Cerebellar cortex (tissue), 1 donor: ENCODE results near the gene RDH8.

ENCODE experiments used
- DNase-seq: peaks from one replicate; pipeline ENCODE4 v3.0.0-alpha.2; 2015; ENCODE audit warnings: low spot score

The RDH8 gene

GRCh38 chr19:10037367-10037766 lies 24.1 kb downstream of the RDH8 start:
- no peak for DNase-seq

- DNase-seq = no peak
These were observed 24.5 kb downstream of the RDH8 start for GRCh38 chr19:10037809-10038208.

GRCh38 chr19:10043286-10043927 lies 30.1 kb downstream of the RDH8 start:
- peak; percentile 10 for DNase-seq

- DNase-seq = no peak
These were observed 31.1 kb downstream of the RDH8 start for GRCh38 chr19:10044390-10044789.

GRCh38 chr19:10045371-10045770 lies 32.1 kb downstream of the RDH8 start:
- DNase-seq = no peak

- no peak for DNase-seq
These were observed 36.3 kb downstream of the RDH8 start for GRCh38 chr19:10049626-10050025.

- no peak for DNase-seq
These were observed 39.5 kb downstream of the RDH8 start for GRCh38 chr19:10052602-10053360.

GRCh38 chr19:10061717-10062310 lies 48.5 kb downstream of the RDH8 start:
- no peak for DNase-seq

- no peak for DNase-seq
These were observed 54.9 kb downstream of the RDH8 start for GRCh38 chr19:10068205-10068604.

GRCh38 chr19:10069046-10069445 lies 55.8 kb downstream of the RDH8 start:
- no peak for DNase-seq

- DNase-seq = no peak
These were observed 57.6 kb downstream of the RDH8 start for GRCh38 chr19:10070730-10071446.
